HG03135 (cell line): ENCODE results near the gene TSPAN8.
"Not testable (repeated sequence)": the region's sequence is repeated elsewhere in the genome, so short reads cannot be mapped to it uniquely, and the experiment has no call there.

Experiments used
- ATAC-seq: cut with Tn5 transposase; IDR thresholded peaks from one replicate; pipeline ENCODE4 v1.9.1; 2021; ENCODE audit warnings: mild to moderate bottlenecking, moderate library complexity; ENCODE audit not compliant: unreplicated experiment

The TSPAN8 gene

DNA sequence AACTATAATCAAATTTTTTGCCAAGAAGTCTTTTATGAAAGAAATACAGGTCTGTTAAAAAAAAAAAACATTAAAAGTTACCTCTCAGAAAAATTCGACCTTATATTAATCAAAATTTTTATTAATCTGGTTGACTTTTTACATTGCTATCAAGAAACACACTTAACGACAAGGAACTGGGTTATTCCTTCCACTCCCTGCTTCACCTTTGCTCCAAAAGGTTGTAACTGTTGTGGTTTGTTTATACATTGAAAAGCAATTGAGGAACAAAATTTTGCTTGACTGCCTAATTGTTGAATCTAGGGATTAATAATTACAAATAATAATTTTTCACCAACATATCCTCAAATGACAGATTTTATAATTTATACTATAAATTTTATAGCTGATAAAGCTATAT is 28.4 kb downstream of the TSPAN8 start:
- ATAC-seq: no peak

DNA sequence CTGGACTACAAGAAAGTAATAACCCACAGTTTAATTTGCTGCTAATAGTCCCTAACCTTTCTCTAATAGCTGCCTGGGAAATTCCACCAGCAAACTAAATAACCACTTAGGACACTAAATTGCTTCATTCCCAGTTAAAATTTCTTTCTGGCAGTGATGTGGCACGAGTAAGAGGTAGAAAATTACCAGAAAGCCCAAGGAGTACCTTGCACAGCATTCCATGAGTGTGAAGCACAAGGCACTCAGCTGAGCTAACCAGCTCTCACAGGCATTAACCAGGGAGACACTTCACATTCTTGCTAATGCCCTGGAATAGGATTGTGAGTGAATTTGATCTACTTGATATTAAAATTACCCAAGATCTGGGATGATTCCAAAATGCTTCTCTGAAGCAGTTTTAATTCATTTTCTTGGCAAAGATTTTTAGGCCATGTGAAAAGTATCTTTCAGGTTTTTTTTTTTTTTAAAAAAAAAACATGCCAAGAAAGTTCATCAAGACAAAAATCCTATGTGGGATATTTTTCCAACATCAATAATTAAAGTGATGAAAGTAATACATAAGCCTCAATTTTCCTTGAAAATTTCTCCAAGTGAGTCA is 29.5 kb downstream of the TSPAN8 start:
- ATAC-seq: no peak

- no peak for ATAC-seq
Observed at GRCh38 chr12:71125949-71126348, 31.9 kb downstream of the TSPAN8 start.

GRCh38 chr12:71125515-71125914 is 32.3 kb downstream of the TSPAN8 start:
- no peak for ATAC-seq

DNA sequence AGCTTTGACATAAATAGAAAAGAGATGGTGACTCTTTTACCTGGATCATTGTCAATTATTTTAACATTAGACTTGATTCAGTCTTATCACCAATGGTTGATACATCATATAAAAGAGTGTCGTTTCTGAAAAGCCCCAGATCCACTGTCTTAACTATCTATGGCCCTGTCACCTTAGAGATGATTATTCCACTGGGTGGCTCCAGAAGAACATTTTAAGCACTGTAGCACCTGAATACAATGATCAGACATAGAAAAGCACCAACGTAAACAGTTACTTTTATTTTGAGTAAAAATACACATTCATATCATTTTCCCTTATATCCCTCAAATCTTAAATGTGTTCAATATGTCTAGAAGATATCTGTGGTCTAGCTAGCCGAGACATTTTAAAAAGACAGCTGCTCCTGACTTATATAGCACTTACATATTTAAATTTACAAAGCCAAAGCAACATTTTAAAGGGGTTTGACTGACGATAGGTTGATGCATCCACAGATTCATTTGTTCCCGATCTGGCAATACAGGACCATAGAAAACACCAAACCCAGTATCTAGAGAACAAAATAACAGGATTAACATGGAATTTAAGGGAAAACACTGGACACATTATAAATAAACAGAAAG is 32.9 kb downstream of the TSPAN8 start:
- ATAC-seq: no peak

DNA sequence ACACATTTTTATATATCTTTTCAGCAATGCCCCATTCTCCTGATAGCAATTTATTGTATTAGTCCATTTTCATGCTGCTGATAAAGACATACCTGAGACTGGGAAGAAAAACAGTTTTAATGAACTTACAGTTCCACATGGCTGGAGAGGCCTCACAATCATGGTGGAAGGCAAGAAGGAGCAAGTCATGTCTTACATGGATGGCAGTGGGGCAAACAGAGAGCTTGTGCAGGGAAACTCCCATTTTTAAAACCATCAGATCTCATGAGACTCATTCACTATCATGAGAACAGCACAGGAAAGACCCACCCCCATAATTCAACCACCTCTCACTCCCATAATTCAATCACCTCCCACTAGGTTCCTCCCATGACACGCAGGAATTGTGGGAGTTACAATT is 44.7 kb downstream of the TSPAN8 start:
- ATAC-seq: not testable (repeated sequence)

- no peak for ATAC-seq
Observed at GRCh38 chr12:71109834-71110233, 48.0 kb downstream of the TSPAN8 start.

- no peak for ATAC-seq
Observed at GRCh38 chr12:71108355-71108754, 49.4 kb downstream of the TSPAN8 start.

DNA sequence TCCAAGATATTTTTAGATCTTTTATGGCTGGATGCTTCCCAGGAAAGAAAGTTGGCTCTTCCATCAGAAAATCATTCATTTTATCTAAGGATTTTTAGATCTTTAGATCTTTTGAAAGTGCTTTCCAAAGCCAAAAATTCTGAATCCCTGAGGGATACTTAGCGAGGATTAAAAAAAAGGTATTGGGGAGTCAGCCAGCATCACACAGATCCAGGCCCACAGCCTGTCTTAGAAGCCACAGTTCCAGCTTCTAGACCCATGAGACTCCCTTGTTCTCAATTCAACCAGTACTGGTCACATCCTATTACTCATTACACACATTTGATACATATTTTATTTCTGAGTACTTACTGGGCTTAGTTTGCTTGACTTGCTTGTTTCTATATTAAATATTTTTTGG is 49.9 kb downstream of the TSPAN8 start:
- ATAC-seq: no peak

GRCh38 chr12:71105956-71106355 is 51.8 kb downstream of the TSPAN8 start:
- no peak for ATAC-seq

GRCh38 chr12:71092290-71092689 is 65.5 kb downstream of the TSPAN8 start:
- no peak for ATAC-seq

GRCh38 chr12:71090971-71091370 is 66.8 kb downstream of the TSPAN8 start:
- no peak for ATAC-seq

GRCh38 chr12:71085575-71085974 is 72.2 kb downstream of the TSPAN8 start:
- no peak for ATAC-seq

GRCh38 chr12:71075743-71076142 is 82.1 kb downstream of the TSPAN8 start:
- ATAC-seq: no peak
